SK-N-MC (cell line): ENCODE data around the gene THAP7.

Experiments used
- EZH2 ChIP-seq: fragments of 200-600 bp; sonication (generic); IDR thresholded peaks from one replicate; pipeline ENCODE4 v1.6.1; 2017; ENCODE audit warnings: antibody characterized with exemption
- POLR2AphosphoS5 ChIP-seq: IDR thresholded peaks from 2 replicates; pipeline ENCODE4 v1.6.1; 2012; ENCODE audit warnings: mild to moderate bottlenecking, low read depth, low read length, borderline replicate concordance

DNA sequence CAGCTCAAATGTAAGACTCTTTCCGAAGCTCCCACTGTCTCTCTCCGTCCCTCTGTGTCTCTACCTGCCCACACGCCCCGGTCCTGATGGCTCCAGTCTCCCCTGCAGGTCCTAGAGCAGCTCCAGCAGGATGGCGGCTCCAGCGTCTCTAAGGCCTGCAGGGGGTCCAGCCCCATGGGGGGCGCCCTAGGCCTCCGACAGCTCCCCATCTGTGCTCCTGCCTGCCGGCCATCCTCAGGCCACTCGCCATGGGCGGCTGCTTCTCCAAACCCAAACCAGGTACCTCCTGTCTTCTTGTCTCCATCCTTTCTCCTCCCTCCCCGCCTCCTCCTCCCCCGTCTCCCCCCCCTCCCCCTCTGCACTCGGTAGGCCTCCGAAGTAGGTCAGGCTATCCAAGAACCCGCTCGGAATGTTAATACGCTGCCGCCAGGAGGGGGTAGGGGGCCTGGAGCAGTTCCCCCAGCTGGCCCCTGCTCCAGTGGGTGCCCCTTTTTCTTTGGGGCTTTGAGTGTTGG lies 34.2 kb downstream of the THAP7 start:
- TF ChIP-seq POLR2AphosphoS5, result no peak
- no peak for TF ChIP-seq EZH2
